Measurements from ENCODE around the gene TGFB3.

The TGFB3 gene

GRCh38 chr14:75969891-75970290 lies 11.9 kb downstream of the TGFB3 start:
- TF ChIP-seq CTCF (IDR thresholded peaks at IDR 0.05; ENCODE audit: low read depth, low read length, poor library complexity, severe bottlenecking), result no peak
- TF ChIP-seq EZH2phosphoT487 (IDR thresholded peaks at IDR 0.05; ENCODE audit: borderline replicate concordance, low read length), result no peak

GRCh38 chr14:75969126-75969525 lies 12.7 kb downstream of the TGFB3 start:
- no peak overlapping the region for H3K27ac ChIP-seq (ENCODE audit: low read depth, low read length)
- H3F3A ChIP-seq (ENCODE audit: control insufficient read depth, insufficient read depth), result no peaks in the 10 kb centered on the region
- no peak overlapping the region for H3K4me2 ChIP-seq (ENCODE audit: low read length)
- H3K79me2 ChIP-seq (ENCODE audit: control insufficient read depth, low read length), result no peaks in the 10 kb centered on the region
- H3K4me3 ChIP-seq (ENCODE audit: low read length), result no peak overlapping the region
- TF ChIP-seq EZH2phosphoT487 (IDR thresholded peaks at IDR 0.05; ENCODE audit: borderline replicate concordance, low read length), result no peak
- TF ChIP-seq CTCF (IDR thresholded peaks at IDR 0.05; ENCODE audit: low read depth, low read length, poor library complexity, severe bottlenecking), result no peak
- H3K9me2 ChIP-seq (replicated peaks; ENCODE audit: control insufficient read depth, low read length), result no peaks in the 10 kb centered on the region
- H3K36me3 ChIP-seq (ENCODE audit: control insufficient read depth, low read length), result no peaks in the 10 kb centered on the region
- peaks cover 3% of the 10 kb centered on the region; the same call in 1 of the 2 replicates for H3K27me3 ChIP-seq (ENCODE audit: control insufficient read depth, low read length)
- H3K4me1 ChIP-seq (ENCODE audit: control insufficient read depth, low read length), result peaks cover 5% of the 10 kb centered on the region
- no peaks in the 10 kb centered on the region for H3K9me3 ChIP-seq (ENCODE audit: control insufficient read depth, insufficient read depth, low read length)
- H4K20me1 ChIP-seq (ENCODE audit: control insufficient read depth, insufficient read depth, low read depth, low read length), result no peaks in the 10 kb centered on the region

More at GRCh38 chr14:75969891-75970290, 11.9 kb downstream of the TGFB3 start:
- Histone ChIP-seq H3K36me3 (ENCODE audit: control insufficient read depth, low read length) (no peaks in the 10 kb centered on the region), H4K20me1 (ENCODE audit: control insufficient read depth, insufficient read depth, low read depth, low read length) (no peaks in the 10 kb centered on the region), H3K4me3 (ENCODE audit: low read length) (no peak overlapping the region), H3K9me3 (ENCODE audit: control insufficient read depth, insufficient read depth, low read length) (no peaks in the 10 kb centered on the region), H3K27ac (ENCODE audit: low read depth, low read length) (no peak overlapping the region), H3K9me2 (replicated peaks; ENCODE audit: control insufficient read depth, low read length) (no peaks in the 10 kb centered on the region), H3K79me2 (ENCODE audit: control insufficient read depth, low read length) (no peaks in the 10 kb centered on the region), H3K27me3 (ENCODE audit: control insufficient read depth, low read length) (peaks cover 3% of the 10 kb centered on the region; the same call in 1 of the 2 replicates), H3K4me2 (ENCODE audit: low read length) (no peak overlapping the region), H3K4me1 (ENCODE audit: control insufficient read depth, low read length) (peaks cover 5% of the 10 kb centered on the region), H3F3A (ENCODE audit: control insufficient read depth, insufficient read depth) (no peaks in the 10 kb centered on the region)

- TF ChIP-seq EZH2phosphoT487 (IDR thresholded peaks at IDR 0.05; ENCODE audit: borderline replicate concordance, low read length) (no peak), CTCF (IDR thresholded peaks at IDR 0.05; ENCODE audit: low read depth, low read length, poor library complexity, severe bottlenecking) (no peak)
- H3K9me3 ChIP-seq (ENCODE audit: control insufficient read depth, insufficient read depth, low read length), result no peaks in the 10 kb centered on the region
Measured at GRCh38 chr14:75968456-75968855, 13.3 kb downstream of the TGFB3 start.

More at GRCh38 chr14:75968456-75968855, 13.3 kb downstream of the TGFB3 start:
- Histone ChIP-seq H3K36me3 (ENCODE audit: control insufficient read depth, low read length) (no peaks in the 10 kb centered on the region), H4K20me1 (ENCODE audit: control insufficient read depth, insufficient read depth, low read depth, low read length) (no peaks in the 10 kb centered on the region), H3K27me3 (ENCODE audit: control insufficient read depth, low read length) (peaks cover 3% of the 10 kb centered on the region; the same call in 1 of the 2 replicates), H3K4me1 (ENCODE audit: control insufficient read depth, low read length) (peaks cover 5% of the 10 kb centered on the region), H3K4me2 (ENCODE audit: low read length) (no peak overlapping the region), H3K4me3 (ENCODE audit: low read length) (no peak overlapping the region), H3F3A (ENCODE audit: control insufficient read depth, insufficient read depth) (no peaks in the 10 kb centered on the region), H3K27ac (ENCODE audit: low read depth, low read length) (no peak overlapping the region), H3K9me2 (replicated peaks; ENCODE audit: control insufficient read depth, low read length) (no peaks in the 10 kb centered on the region), H3K79me2 (ENCODE audit: control insufficient read depth, low read length) (no peaks in the 10 kb centered on the region)

Measured in DOHH2 (cell line).